Activated CD4-positive, alpha-beta T cell treated with anti-CD3 and anti-CD28 coated beads for 1 hour (primary cell): ENCODE results near the gene GPX6.
A peak's percentile ranks its signal among the peaks of the same experiment; 100 is the strongest.
"Not testable (repeated sequence)": the region's sequence is repeated elsewhere in the genome, so short reads cannot be mapped to it uniquely, and the experiment has no call there.

ENCODE experiments used
- DNase-seq: peaks from one replicate; pipeline ENCODE4 v3.0.0-alpha.2; 2020

Gene GPX6

GRCh38 chr6:28515676-28516075, at the start of gene GPX6:
TSS of gene GPX6 (minus strand) at chr6:28515793. CDS start at chr6:28515743, 50 bp downstream.
- DNase-seq = no peak

DNA sequence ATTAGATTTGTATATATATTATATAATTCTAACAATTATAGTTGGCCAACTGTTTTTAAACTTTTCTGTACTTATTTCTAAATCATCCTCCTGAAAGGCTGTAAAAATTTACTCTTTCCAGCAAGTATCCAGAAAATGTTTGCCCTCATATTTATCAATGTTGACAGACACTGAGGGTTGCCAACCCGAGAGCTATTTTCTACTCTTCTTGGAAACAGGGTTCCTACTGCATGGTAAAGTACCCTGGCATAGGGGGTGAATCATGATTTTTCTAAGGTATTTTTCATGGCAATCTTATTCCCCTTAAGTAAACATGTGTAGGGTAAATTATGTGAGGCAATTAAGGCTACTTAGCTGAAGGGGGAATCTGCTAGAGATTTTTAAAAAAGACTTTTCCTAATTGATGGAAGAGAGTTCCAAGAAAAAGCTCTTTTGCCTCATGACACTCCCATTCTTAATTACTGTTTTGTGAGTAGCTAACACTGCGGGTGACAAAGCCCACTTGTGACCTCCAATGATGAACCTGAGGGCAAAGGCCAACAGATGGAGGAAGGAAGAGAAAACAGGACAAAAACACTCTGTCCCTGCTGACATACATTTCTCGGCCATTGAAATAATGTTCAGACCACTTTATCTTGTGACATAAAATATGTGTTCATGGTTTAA, 48.0 kb upstream of the GPX6 start:
- no peak for DNase-seq

- no peak for DNase-seq
Observed at GRCh38 chr6:28558629-28559028, 43.0 kb upstream of the GPX6 start.

- no peak for DNase-seq
Observed at GRCh38 chr6:28555136-28555535, 39.5 kb upstream of the GPX6 start.

DNA sequence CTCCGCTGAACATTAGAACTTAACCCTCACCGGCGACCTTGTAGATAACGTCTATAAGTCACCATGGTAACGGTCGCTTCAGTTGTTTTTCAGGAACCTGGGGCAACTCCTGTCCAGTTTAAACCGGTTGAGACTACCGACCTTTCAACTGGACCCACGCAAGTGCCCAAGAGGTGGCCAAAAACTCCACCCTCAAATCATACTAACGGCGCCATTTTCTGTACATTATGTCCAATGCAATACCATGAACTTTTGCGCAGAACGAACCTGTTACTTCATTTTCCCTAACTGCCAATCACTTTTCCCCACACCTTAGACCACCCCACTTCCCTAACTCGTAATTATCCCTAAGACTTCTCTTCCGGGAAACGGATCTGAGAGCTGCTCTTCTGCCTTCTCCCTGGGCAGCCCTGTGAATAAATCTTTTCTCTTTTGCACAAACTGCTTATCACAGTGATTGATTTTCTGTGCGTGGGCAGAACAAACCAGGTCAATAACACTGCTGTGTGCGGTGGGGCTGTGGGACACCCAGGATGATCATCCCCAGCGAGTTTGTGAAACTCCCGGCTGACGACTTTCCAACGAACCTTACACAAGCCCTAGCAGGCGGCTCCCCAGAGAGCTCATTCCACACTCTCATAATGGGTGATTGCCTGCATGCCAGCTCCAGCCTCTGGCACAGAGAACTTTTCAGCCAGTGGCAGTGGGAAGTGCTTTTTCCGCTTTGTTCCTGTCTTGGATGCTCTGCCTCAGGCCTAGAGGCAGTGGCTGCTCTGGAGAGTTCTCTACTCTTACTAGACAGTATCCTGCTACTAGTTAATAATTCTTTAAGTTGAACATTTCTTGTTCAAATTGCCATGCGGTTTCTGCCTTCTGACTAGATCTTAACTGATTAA, 38.6 kb upstream of the GPX6 start:
- DNase-seq = no peak

DNA sequence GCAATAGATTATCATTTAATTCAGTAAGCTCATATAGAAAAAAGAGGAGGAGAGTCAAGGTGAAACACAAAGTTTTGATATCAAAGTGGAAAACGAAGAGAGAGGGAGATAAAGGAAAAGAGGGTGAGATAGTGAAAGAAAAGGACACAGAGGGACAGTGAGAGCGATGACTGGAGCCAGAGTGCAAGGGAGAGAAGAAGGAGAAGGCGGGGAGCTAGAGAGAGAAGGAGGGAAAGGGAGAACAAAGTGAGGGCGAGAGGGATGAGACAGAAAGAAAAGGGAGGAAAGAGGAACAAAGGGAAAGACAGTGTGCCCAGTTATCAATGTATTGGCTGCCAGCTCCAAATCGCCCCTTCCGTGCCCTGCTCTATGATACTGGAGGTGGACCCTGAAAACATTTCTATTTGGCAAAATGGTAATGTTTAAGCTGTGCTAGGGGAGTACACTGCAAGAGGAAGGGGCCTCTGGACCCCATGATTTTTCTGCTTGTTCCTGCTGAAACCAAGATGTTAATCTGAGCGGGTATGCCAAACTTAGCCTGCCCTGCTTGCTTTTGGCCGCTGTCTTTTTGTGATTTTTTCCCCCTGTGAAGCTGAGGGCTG, 37.9 kb upstream of the GPX6 start:
- DNase-seq = no peak

- no peak for DNase-seq
Observed at GRCh38 chr6:28551891-28552666, 36.5 kb upstream of the GPX6 start.

DNA sequence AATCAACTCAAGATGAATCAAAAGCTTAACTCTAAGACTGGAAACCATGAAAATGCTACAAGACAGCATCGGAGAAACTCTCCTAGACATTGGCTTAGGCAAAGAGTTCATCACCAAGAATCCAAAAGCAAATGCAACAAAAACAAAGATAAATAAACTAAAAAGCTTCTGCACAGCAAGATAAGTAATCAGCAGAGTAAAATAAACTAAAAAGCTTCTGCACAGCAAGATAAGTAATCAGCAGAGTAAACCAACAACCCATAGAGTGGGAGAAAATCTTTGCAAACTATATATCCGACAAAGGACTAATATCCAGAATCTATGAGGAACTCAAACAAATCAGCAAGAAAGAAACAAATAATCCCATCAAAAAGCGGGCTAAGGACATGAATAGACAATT, 31.4 kb upstream of the GPX6 start:
- not testable (repeated sequence) for DNase-seq

DNA sequence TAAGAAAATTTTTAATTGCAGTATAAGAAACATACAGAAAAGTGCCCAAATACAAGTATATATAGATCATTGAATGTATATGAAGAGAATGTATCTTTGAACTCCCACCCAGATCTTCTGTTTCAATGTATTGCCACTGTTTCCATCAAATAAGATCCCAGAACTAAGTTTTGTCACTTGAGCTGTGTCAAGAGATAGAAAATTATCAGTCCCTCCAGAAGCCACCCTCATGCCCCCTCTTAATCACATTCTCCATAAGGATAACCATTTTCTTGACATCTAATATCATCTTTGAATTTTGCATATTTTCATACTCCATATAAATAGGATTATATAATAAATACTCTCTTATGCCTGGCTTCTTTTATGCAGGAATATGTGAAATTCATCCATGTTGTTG, 30.4 kb upstream of the GPX6 start:
- no peak for DNase-seq

DNA sequence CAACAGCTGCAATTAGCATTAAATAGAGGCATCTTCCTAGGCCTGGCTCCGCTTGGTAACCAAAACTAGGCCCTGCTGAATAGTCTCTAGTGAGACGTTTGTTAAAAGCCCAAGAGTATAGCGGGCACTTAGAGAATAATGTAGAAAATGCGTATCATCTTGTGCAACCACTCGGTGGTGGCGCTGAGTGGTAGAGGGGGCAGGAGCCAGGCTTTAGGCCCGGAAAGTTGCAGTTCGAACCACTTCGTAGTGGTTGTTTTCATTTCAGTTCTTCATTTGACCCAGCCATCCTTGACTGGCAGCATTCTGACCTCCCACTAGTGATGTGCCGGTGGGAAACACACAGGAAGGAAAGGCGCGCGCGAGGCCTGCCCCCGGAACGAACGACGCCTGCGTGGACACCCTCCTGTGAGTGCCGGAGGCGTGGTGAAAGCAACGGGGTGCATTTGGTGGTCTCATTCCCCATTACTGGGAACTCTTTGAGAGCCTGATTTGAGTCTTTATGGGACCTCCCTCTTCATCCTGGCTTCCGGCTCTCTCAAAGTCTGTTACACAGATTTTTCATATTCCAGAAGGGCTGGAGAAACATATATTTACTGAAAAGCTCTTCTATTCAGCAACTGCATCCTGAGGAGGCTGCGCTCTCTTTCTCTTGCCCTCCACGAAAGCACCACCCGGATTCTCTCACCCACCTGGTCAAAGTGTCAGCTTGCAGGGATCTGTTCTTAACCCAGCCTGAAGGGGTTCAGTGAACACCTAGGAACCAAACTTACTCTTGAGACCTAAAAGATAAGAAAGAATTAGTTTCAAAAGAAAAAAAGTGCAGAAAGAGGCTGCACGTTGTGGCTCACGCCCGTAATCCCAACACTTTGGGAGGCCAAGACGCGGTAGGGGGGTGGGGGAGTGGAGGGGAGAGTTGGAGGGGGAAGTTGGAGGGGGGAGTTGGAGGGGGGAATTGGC, 28.3 kb upstream of the GPX6 start:
- peak; percentile 21 for DNase-seq

- peak; percentile 33 for DNase-seq
Observed at GRCh38 chr6:28542440-28543296, 27.1 kb upstream of the GPX6 start.

GRCh38 chr6:28541996-28542395, 26.4 kb upstream of the GPX6 start:
- DNase-seq = no peak

- no peak for DNase-seq
Observed at GRCh38 chr6:28537509-28538140, 22.0 kb upstream of the GPX6 start.

- DNase-seq = no peak
Observed at GRCh38 chr6:28537065-28537464, 21.5 kb upstream of the GPX6 start.

GRCh38 chr6:28534875-28535274, 19.3 kb upstream of the GPX6 start:
- no peak for DNase-seq

DNA sequence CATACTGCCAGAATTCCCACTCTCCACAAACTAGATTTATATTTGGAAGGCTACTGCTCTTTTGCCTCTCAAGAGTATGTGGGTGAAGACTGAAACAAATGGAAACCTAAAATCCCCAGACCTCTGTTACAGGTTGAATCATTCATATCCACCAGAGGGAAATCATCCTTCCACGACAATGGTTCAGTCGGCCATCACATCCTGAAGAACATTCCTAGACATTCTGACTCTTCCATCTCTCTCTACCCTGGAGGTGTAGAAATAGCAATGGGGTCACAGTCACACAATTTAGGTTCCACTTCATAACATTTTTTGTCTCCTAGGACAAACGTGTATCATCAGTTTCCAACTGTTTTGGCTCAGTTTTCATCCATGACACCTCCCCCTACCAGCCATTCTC, 18.7 kb upstream of the GPX6 start:
- no peak for DNase-seq

GRCh38 chr6:28531479-28532128, 16.0 kb upstream of the GPX6 start:
- no peak for DNase-seq

DNA sequence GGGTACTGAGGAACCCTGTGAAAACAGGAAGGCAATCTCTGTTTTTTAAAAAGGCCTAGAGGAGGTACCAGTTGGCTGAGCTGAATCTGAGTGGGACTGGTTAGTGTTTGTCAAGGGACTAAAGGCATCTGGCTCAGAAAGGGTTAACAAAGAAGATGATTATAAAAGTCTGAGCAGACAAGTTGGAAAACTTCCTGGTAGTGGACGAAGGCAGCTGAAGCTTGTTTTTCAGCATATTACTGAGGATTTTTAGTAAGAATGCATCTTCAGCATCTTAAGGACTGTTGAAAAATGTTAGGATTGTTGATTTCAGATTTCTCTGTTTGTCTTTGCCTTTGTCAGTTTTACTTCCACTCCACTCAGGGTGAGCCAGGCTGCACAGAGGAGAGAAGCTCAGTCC, 15.2 kb upstream of the GPX6 start:
- no peak for DNase-seq

DNA sequence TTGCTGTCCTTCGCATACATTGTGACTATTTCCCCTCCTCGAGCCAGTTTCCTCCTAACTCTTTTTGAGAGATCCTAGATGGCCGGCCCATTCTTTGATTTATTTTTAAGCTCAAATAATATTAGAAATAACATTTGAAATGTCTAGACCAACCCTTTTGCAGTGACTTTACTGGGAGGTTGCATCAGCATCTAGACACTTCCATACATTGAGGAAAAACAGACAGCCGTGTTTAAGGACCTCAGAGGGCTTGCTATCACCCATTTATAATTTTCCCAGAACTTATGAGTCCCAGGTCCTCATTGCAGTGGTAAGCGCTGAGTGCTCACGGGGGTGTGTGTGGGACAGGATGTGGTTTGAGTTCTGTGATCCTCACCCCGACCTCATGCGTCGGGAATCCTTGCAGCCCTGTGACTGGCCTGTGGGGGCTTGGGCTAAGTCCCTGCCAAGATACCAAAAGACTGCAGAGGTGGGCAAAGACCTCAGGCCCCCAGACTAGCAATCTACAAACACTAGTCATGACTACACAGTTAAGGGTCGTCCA, 10.0 kb upstream of the GPX6 start, which contains the start of gene GPX5:
Gene GPX5 (plus strand): TSS at position 386 of the 544 bp plus-strand sequence. CDS start 133 bp downstream, at position 519.
- DNase-seq = no peak
